ENCODE results near the gene LRPPRC.

LRPPRC gene

DNA sequence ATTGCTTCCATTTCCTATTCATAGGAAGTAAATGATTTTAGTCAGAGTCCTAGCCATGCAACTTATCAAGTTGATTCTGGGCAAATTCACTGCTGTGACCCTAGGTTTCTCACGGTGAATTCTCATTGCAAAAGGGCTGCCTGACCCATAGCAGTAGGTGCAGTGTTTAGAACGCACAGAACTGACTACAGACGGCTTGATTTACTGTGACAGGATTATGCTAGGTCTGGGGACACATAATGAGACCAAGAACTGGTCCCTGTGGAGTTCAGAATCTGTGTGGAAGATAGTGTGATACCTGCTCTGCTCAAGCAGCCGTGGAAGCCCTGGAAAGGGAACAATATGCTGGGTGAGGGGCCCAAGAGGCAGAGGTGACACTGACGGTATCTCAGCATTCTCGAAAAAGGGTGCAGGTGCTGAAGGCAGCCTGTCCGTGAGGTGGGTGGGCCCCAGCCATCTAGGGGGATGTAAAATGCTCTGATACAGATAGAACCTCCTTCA is 110.6 kb downstream of the LRPPRC start:
- TF ChIP-seq, protein P1, sequence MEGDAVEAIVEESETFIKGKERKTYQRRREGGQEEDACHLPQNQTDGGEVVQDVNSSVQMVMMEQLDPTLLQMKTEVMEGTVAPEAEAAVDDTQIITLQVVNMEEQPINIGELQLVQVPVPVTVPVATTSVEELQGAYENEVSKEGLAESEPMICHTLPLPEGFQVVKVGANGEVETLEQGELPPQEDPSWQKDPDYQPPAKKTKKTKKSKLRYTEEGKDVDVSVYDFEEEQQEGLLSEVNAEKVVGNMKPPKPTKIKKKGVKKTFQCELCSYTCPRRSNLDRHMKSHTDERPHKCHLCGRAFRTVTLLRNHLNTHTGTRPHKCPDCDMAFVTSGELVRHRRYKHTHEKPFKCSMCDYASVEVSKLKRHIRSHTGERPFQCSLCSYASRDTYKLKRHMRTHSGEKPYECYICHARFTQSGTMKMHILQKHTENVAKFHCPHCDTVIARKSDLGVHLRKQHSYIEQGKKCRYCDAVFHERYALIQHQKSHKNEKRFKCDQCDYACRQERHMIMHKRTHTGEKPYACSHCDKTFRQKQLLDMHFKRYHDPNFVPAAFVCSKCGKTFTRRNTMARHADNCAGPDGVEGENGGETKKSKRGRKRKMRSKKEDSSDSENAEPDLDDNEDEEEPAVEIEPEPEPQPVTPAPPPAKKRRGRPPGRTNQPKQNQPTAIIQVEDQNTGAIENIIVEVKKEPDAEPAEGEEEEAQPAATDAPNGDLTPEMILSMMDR (IDR thresholded peaks at IDR 0.05; ENCODE audit: low read length) = no peak
- TF ChIP-seq EZH2 (IDR thresholded peaks at IDR 0.05; ENCODE audit: borderline replicate concordance, low read length) = no peak
- Histone ChIP-seq H3K9ac (ENCODE audit: low read length) (no peak overlapping the region), H3K79me2 (ENCODE audit: insufficient read depth, low read length) (no peaks in the 10 kb centered on the region), H3K4me2 (ENCODE audit: low read length) (no peak overlapping the region), H3K27me3 (ENCODE audit: insufficient read depth, low read length) (no peaks in the 10 kb centered on the region), H3K27ac (ENCODE audit: low read depth, low read length, poor library complexity, severe bottlenecking) (no peak overlapping the region), H3K36me3 (ENCODE audit: insufficient read depth, low read length) (peaks cover 41% of the 10 kb centered on the region), H3K4me3 (ENCODE audit: low read depth, low read length, poor library complexity, severe bottlenecking) (no peak overlapping the region), H3K9me3 (ENCODE audit: low read length) (no peaks in the 10 kb centered on the region), H3K9me2 (ENCODE audit: low read depth, low read length) (no peaks in the 10 kb centered on the region), H2AFZ (ENCODE audit: low read length) (no peak overlapping the region), H4K20me1 (ENCODE audit: insufficient read depth, low read length) (no peaks in the 10 kb centered on the region), H3F3A (ENCODE audit: insufficient read depth, low read length) (no peaks in the 10 kb centered on the region), H3K4me1 (ENCODE audit: insufficient read depth, low read length, severe bottlenecking) (no peaks in the 10 kb centered on the region)

DNA sequence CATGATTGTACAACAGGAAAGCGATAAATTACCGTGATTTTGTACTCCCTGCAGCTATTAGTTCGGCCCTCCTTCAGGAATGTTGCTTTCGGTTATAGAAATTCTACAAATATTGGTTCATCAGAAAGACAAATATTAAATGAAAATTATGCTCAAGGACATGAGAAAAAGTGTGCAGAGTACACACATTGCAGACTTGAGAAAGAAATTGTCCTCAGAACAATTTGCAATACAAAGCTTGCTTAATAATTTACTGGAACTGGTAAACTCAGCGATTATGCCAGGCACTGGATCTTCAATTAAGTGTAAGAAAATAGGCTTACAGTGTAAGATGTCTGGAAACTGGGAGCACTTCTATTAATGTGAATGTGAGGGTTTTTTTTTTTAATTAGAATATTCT is 111.1 kb downstream of the LRPPRC start:
- no peaks in the 10 kb centered on the region for H3K9me2 ChIP-seq (ENCODE audit: low read depth, low read length)
- H3F3A ChIP-seq (ENCODE audit: insufficient read depth, low read length) = no peaks in the 10 kb centered on the region
- no peak overlapping the region for H3K4me2 ChIP-seq (ENCODE audit: low read length)
- no peaks in the 10 kb centered on the region for H4K20me1 ChIP-seq (ENCODE audit: insufficient read depth, low read length)
- H3K9ac ChIP-seq (ENCODE audit: low read length) = no peak overlapping the region
- H3K4me3 ChIP-seq (ENCODE audit: low read depth, low read length, poor library complexity, severe bottlenecking) = no peak overlapping the region
- no peaks in the 10 kb centered on the region for H3K27me3 ChIP-seq (ENCODE audit: insufficient read depth, low read length)
- no peak overlapping the region for H2AFZ ChIP-seq (ENCODE audit: low read length)
- H3K27ac ChIP-seq (ENCODE audit: low read depth, low read length, poor library complexity, severe bottlenecking) = no peak overlapping the region
- H3K9me3 ChIP-seq (ENCODE audit: low read length) = no peaks in the 10 kb centered on the region
- TF ChIP-seq, protein P1 (IDR thresholded peaks at IDR 0.05; ENCODE audit: low read length) = no peak
- TF ChIP-seq EZH2 (IDR thresholded peaks at IDR 0.05; ENCODE audit: borderline replicate concordance, low read length) = no peak
- no peaks in the 10 kb centered on the region for H3K4me1 ChIP-seq (ENCODE audit: insufficient read depth, low read length, severe bottlenecking)
- no peaks in the 10 kb centered on the region for H3K79me2 ChIP-seq (ENCODE audit: insufficient read depth, low read length)
- peaks cover 37% of the 10 kb centered on the region for H3K36me3 ChIP-seq (ENCODE audit: insufficient read depth, low read length)

DNA sequence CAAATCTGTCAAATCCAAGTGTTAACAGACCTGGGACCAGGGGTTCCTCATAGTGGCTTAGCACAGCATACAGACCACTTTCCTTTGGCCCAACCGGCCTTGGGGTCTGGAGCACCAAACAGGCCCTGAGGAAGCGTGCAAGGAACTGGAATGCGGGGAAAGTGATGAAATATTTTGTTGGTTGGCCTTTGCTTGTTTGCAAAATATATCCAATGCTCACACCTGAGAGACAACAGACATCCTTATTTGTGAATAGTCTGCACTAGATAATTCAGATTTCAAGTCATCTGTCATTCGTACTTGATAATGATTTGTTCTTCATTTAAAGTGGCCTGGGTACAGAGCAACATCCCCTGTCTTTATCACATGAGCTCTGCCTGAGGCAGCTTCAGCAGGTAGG is 113.5 kb downstream of the LRPPRC start:
- Histone ChIP-seq H3K9me2 (ENCODE audit: low read depth, low read length) (no peaks in the 10 kb centered on the region), H3K4me2 (ENCODE audit: low read length) (no peak overlapping the region), H3K4me3 (ENCODE audit: low read depth, low read length, poor library complexity, severe bottlenecking) (no peak overlapping the region), H3K27ac (ENCODE audit: low read depth, low read length, poor library complexity, severe bottlenecking) (no peak overlapping the region), H3K27me3 (ENCODE audit: insufficient read depth, low read length) (no peaks in the 10 kb centered on the region), H3K36me3 (ENCODE audit: insufficient read depth, low read length) (peaks cover 13% of the 10 kb centered on the region), H4K20me1 (ENCODE audit: insufficient read depth, low read length) (no peaks in the 10 kb centered on the region), H3F3A (ENCODE audit: insufficient read depth, low read length) (no peaks in the 10 kb centered on the region), H3K4me1 (ENCODE audit: insufficient read depth, low read length, severe bottlenecking) (no peaks in the 10 kb centered on the region), H3K9ac (ENCODE audit: low read length) (no peak overlapping the region), H3K9me3 (ENCODE audit: low read length) (no peaks in the 10 kb centered on the region), H3K79me2 (ENCODE audit: insufficient read depth, low read length) (no peaks in the 10 kb centered on the region), H2AFZ (ENCODE audit: low read length) (no peak overlapping the region)
- TF ChIP-seq, protein P1 (IDR thresholded peaks at IDR 0.05; ENCODE audit: low read length) = no peak
- TF ChIP-seq EZH2 (IDR thresholded peaks at IDR 0.05; ENCODE audit: borderline replicate concordance, low read length) = no peak

All from OCI-LY1 (cell line).